GM19455 (cell line): ENCODE data around the gene VIPAS39.

ENCODE experiments used
- ATAC-seq: cut with Tn5 transposase; IDR thresholded peaks from one replicate; pipeline ENCODE4 v1.9.1; 2021; ENCODE audit not compliant: unreplicated experiment

VIPAS39 gene

DNA sequence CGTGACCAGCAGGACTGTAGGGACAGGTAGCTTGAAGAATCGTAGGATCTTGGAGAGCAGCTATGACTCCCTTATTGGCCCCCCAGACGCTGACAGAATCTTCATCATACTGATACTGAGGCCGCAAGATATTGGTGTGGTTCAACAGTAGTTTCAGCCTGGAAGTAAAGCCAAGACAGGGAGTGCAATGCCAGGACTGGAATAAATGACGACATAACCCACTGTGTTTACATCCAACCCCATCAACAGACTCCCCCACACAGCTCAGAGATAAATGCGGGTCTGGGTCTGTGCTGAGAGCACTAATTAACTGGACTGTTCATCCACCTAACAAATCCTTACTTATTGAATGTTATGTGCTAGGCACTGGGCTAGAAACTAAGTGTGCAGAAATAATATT, 50.7 kb downstream of the VIPAS39 start:
- no peak for ATAC-seq

DNA sequence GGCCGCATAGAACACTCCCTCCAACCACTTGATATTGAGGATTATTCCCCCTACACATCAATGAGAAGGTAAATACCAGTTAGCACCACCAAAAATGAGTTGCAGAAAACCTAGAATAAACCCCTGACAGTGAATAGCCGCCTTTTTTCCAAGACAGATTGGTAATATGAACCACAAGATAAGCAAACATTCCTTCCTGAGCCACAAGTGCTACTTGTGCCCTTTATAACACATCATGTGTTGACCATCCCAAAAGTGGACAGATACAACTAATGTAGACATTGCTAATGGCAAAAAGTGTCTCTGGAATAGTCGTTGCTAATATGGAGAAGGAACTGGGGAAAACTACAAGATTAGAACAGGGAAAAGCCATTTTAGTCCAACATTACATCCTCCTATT, 51.3 kb downstream of the VIPAS39 start:
- no peak for ATAC-seq

DNA sequence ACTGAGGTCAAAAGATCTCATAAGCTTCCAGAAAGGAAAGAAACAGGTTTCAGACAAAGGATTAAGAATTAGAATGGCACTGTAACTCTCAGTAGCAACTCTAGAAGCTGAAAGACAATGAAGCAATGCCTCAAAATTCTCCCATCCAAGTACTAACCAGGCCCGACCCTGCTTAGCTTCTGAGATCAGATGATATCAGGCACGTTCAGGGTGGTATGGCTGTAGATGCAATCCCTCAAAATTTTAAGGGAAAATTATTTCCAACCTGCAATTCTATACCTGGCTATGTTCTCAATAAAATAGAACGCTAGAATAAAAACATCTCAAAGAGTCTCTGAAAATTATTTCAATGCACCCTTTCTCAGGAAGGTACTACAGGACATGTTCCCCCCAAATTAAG, 53.6 kb downstream of the VIPAS39 start:
- ATAC-seq, result no peak

DNA sequence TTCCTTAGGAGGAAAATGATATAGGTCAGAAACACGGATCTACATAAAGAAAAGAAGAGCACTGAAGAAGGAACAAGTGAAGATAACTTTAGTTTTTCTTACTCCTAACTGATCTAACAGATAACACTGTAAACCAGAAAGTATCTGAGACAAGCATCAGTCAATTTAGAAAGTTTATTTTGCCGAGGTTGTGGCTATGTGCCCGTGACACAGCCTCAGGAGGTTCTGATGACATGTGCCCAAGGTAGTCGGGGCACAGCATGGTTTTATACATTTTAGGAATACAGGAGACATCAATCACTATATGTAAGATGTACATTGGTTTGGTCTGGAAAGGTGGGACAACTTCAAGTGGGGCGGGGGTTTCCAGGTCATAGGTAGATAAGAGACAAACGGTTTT, 57.2 kb downstream of the VIPAS39 start:
- ATAC-seq, result no peak

DNA sequence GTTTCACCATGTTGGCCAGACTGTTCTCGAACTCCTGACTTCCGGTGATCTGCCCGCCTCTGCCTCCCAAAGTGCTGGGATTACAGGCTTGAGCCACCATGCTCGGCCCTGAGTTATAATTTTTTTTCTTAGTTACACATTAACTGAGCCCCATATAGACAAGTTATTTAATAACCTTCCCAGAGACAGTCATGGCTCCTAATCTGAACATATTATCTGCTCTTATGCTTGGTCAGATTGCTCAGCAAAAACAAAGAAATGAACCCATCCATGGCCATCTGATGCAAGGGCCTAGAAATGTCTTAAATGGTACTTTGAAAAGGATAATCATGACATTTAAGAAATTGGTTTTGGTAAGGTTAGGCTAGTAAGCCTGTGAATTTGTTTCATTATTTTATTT, 67.2 kb downstream of the VIPAS39 start:
- ATAC-seq, result no peak

DNA sequence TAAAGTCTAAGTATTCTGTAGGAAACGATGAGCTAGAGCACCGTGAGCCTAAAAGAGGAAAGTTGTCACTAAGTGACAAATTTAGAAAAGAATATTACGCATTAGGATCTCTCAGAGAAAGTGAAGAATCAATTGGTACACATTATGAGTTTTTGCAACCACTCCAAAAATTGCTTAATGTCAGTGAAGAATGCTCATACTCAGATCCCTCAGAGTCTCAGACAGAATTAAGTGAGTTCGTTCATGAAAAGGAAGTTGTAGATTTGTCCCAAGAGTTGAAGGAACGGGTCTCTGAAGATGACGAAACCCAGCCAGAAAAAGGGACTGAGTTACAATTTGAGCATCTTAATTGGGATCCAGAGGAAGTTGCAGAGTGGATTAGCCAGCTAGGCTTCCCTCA, 78.7 kb downstream of the VIPAS39 start:
- ATAC-seq, result no peak

DNA sequence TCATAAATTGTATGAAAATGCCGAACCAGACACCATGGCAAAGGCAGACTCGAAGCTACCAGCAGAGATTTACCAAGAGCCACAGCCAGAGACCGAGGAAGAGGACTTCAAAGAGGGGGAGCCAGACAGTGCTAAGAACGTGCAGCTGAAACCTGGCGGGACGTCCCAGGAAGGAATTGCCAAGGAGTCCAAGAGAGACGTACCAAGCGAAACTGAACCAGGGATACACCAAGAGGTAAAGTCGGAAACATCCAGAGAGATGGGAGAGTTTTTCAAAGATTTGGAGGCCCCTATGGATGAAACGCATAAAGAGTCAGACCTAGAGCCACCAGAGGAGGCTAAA, 79.9 kb downstream of the VIPAS39 start:
- ATAC-seq, result no peak

DNA sequence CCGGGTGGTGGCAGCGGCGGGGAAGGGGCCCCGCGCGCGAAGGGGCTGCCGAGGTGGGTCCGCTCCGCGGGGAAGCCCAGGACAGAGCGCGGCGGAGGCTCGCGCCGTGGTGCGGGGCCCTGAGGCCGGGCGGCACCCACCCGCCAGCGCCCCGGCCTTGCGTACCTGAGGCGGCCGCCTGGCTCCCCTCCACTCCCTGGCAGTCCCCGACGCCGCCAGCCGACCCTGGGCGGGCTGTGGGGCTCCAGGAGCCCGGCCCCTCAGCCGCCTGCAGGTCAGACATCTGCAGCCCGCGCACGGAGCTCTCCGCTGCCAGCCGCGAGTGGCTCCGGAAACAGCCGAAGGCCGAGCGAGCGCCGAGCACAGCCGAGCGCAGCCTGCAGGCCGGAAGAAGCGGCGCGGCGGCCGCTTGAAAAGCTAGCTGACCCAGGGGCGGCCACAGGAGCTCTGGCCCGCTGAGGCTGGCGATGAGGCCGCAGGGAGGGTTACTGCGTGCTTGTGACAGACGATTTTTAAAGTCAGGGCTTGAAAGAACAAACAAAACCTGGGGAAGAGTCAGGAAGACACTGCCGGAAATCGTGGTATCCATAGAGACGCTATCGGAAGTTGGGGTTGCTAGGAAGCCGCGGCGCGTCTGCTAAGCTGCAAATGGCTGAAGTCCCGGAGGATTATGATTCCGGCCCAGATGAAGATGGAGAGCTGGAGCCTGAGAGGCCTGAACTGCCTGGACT, 80.5 kb downstream of the VIPAS39 start, which contains the start of the genes SAMD15 and TMED8:
SAMD15 (plus strand) TSS at position 609 of the 731 bp plus-strand sequence; CDS start at position 649, 40 bp downstream.
TMED8 (minus strand) TSS at position 324 of the 731 bp plus-strand sequence; CDS start at position 283, 41 bp downstream.
- peak; percentile 83 for ATAC-seq
